Neural cell (in vitro differentiated cells): ENCODE data around the gene RNF213. TPM values are rescaled to one million over a fixed set of nuclear protein-coding genes. Genes with fewer than 3 reads are reported as not detected.

Source experiments
- H2AFZ ChIP-seq: fragments of 200-600, 300-800 bp; sonication (generic), shearing (Covaris generic); 2 replicates; pipeline ENCODE4 v1.6.0; 2014; ENCODE audit warnings: low read depth, mild to moderate bottlenecking, antibody characterized with exemption, low read length, moderate library complexity
- H3F3A ChIP-seq: fragments of 200-600 bp; shearing (Covaris generic); 2 replicates; pipeline ENCODE4 v1.6.1; 2016; ENCODE audit warnings: mild to moderate bottlenecking, moderate library complexity, mixed read lengths, antibody characterized with exemption, low read length; ENCODE audit not compliant: insufficient read depth, poor library complexity, severe bottlenecking
- H3K27ac ChIP-seq: fragments of 200-600, 300-800 bp; sonication (generic), shearing (Covaris generic); 2 replicates; pipeline ENCODE4 v1.5.1; 2014; ENCODE audit warnings: mild to moderate bottlenecking, low read length, moderate library complexity
- H3K27me3 ChIP-seq: fragments of 300-800, 200-600 bp; sonication (generic), shearing (Covaris generic); 2 replicates; pipeline ENCODE4 v1.6.0; 2014; ENCODE audit warnings: mild to moderate bottlenecking, low read depth, low read length, moderate library complexity; ENCODE audit not compliant: insufficient read depth
- H3K36me3 ChIP-seq: fragments of 300-800, 200-600 bp; sonication (generic), shearing (Covaris generic); 2 replicates; pipeline ENCODE4 v1.5.1; 2014; ENCODE audit warnings: mild to moderate bottlenecking, antibody characterized with exemption, low read length, moderate library complexity; ENCODE audit not compliant: insufficient read depth
- H3K4me2 ChIP-seq: fragments of 300-800, 200-600 bp; sonication (generic), shearing (Covaris generic); 2 replicates; pipeline ENCODE4 v1.6.0; 2014; ENCODE audit warnings: mild to moderate bottlenecking, low read length
- H3K4me3 ChIP-seq: fragments of 300-800, 200-600 bp; sonication (generic), shearing (Covaris generic); 2 replicates; pipeline ENCODE4 v1.5.1; 2014; ENCODE audit warnings: mild to moderate bottlenecking, low read length, moderate library complexity
- H3K79me2 ChIP-seq: fragments of 200-600 bp; shearing (Covaris generic); replicated peaks from 2 replicates; pipeline ENCODE4 v1.6.0; 2014; ENCODE audit warnings: mild to moderate bottlenecking, low read length, moderate library complexity; ENCODE audit not compliant: insufficient read depth
- H3K9ac ChIP-seq: fragments of 300-800, 200-600 bp; sonication (generic), shearing (Covaris generic); 2 replicates; pipeline ENCODE4 v1.6.1; 2016; ENCODE audit warnings: mild to moderate bottlenecking, low read length, mixed read lengths
- H3K9me2 ChIP-seq: fragments of 200-600 bp; shearing (Covaris generic); 2 replicates; pipeline ENCODE4 v1.6.1; 2016; ENCODE audit warnings: mild to moderate bottlenecking, low read length, mixed read lengths; ENCODE audit not compliant: insufficient read depth
- H3K9me3 ChIP-seq: fragments of 200-600, 300-800 bp; sonication (generic), shearing (Covaris generic); 2 replicates; pipeline ENCODE4 v1.6.1; 2016; ENCODE audit warnings: mild to moderate bottlenecking, mixed run types, low read length, moderate library complexity, mixed read lengths
- H4K20me1 ChIP-seq: fragments of 200-600 bp; shearing (Covaris generic); 2 replicates; pipeline ENCODE4 v1.6.1; 2016; ENCODE audit warnings: mild to moderate bottlenecking, mixed run types; ENCODE audit not compliant: insufficient read depth
- EP300 ChIP-seq: fragments of 450-650 bp; conservative IDR thresholded peaks from 2 replicates; pipeline ENCODE4 v1.6.1; 2014; ENCODE audit warnings: antibody characterized with exemption, mild to moderate bottlenecking, moderate library complexity; ENCODE audit not compliant: poor library complexity, severe bottlenecking
- EZH2 ChIP-seq: fragments of 200-600, 300-800 bp; shearing (Covaris generic), sonication (generic); IDR thresholded peaks from 2 replicates; pipeline ENCODE4 v1.6.1; 2014; ENCODE audit warnings: antibody characterized with exemption, low read length, borderline replicate concordance, mild to moderate bottlenecking; ENCODE audit not compliant: insufficient read depth, poor library complexity, severe bottlenecking
- MXI1 ChIP-seq: fragments of 450-650 bp; conservative IDR thresholded peaks from 2 replicates; pipeline ENCODE4 v1.6.1; 2014; ENCODE audit warnings: antibody characterized with exemption, mild to moderate bottlenecking; ENCODE audit not compliant: poor library complexity, severe bottlenecking
- RAD21 ChIP-seq: fragments of 450-650 bp; conservative IDR thresholded peaks from 2 replicates; pipeline ENCODE4 v1.6.1; 2014; ENCODE audit warnings: antibody characterized with exemption, mild to moderate bottlenecking, moderate library complexity
- SMC3 ChIP-seq: fragments of 450-650 bp; conservative IDR thresholded peaks from 2 replicates; pipeline ENCODE4 v1.6.1; 2014; ENCODE audit warnings: antibody characterized with exemption, mild to moderate bottlenecking, moderate library complexity; ENCODE audit not compliant: poor library complexity
- TAF1 ChIP-seq: IDR thresholded peaks from 2 replicates; pipeline ENCODE4 v1.6.1; 2012; ENCODE audit warnings: low read depth
- polyA plus RNA-seq: library from polyadenylated mRNA; depleted of rRNA; stranded (reverse); fragments of >200 nt; gene quantifications from 2 replicates; pipeline ENCODE4 v1.2.3, GENCODE V29; 2014
- TF ChIP-seq, protein P1 (sequence below): fragments of 450-650 bp; IDR thresholded peaks from 2 replicates; pipeline ENCODE4 v1.5.1; 2014; ENCODE audit warnings: antibody characterized with exemption, mild to moderate bottlenecking, moderate library complexity; ENCODE audit not compliant: poor library complexity, severe bottlenecking
- TF ChIP-seq, protein P2 (sequence below): IDR thresholded peaks from 2 replicates; pipeline ENCODE4 v1.6.1; 2012; ENCODE audit warnings: borderline replicate concordance

The RNF213 gene
- polyA plus RNA-seq, 1 donor from 2014 or later = 1.5 TPM

DNA sequence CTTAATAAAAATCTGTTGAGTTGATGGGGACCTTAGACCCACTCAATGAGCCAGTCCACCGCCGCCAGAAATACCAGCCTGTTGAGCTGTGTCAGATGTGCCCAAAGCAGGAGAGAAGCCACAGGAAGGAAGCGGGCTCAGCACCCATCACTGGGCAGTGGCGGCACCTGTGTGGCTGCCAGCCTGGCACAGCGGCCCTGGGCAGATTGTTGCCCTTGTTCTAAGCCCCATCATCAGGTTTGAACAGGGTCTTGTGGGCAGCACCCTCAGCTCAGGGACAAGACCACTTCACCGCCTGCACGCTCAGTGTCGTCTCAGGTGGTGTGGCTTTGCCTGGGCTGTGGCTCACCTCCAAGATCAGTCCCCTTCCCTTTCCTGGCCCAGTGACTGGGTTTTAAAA lies 163.6 kb downstream of the RNF213 start:
- no peak overlapping the region for H3K9ac ChIP-seq
- no peaks in the 10 kb centered on the region for H3K9me3 ChIP-seq
- H3K36me3 ChIP-seq = no peaks in the 10 kb centered on the region
- H3K4me3 ChIP-seq = no peak overlapping the region
- no peaks in the 10 kb centered on the region for H3K27me3 ChIP-seq
- TF ChIP-seq TAF1 (no peak), EZH2 (no peak)
- TF ChIP-seq, protein P1, sequence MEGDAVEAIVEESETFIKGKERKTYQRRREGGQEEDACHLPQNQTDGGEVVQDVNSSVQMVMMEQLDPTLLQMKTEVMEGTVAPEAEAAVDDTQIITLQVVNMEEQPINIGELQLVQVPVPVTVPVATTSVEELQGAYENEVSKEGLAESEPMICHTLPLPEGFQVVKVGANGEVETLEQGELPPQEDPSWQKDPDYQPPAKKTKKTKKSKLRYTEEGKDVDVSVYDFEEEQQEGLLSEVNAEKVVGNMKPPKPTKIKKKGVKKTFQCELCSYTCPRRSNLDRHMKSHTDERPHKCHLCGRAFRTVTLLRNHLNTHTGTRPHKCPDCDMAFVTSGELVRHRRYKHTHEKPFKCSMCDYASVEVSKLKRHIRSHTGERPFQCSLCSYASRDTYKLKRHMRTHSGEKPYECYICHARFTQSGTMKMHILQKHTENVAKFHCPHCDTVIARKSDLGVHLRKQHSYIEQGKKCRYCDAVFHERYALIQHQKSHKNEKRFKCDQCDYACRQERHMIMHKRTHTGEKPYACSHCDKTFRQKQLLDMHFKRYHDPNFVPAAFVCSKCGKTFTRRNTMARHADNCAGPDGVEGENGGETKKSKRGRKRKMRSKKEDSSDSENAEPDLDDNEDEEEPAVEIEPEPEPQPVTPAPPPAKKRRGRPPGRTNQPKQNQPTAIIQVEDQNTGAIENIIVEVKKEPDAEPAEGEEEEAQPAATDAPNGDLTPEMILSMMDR = no peak
- no peaks in the 10 kb centered on the region for H3F3A ChIP-seq
- H3K9me2 ChIP-seq = no peaks in the 10 kb centered on the region
- H3K4me2 ChIP-seq = no peak overlapping the region
- H3K79me2 ChIP-seq = no peaks in the 10 kb centered on the region
- H3K27ac ChIP-seq = no peak overlapping the region
- H4K20me1 ChIP-seq = no peaks in the 10 kb centered on the region
- no peak overlapping the region for H2AFZ ChIP-seq

DNA sequence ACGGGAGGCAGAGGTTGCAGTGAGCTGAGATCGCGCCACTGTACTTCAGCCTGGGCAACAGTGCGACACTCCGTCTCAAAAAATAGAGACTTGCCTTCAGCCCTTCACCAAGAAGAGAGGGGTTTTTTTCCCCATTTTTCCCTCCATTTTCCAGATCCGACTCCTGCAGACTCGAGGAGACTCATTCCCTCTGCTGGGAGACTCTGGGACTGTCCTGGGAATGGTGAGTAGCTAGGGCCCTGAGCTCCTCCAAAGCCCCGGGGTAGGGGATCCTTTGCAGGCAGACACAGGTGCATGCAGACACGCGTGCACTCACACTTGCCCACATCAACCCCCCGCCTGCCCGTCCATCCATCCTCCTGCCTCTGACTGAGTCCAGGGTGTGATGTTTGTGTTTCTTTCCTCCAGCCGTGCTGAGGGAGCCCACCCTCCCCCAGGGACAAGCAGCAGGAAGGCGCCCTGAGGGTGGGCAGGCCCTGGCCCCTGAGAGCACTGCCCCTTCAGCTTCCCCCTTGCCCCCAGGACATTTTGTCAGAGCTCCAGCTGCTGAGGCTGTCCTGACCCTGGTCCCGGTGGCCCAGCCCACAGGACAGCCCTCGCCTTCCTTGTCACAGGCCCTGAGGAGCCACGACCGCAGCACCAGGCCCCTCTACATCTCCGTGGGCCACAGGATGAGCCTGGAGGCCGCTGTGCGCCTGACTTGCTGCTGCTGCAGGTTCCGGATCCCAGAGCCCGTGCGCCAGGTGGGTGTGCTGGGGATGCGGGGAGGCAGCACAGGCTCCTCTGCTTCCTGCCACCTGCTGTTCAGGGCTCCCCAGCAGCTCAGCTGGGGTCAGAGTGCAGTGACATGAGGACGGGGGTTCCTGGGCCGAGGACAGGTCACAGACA lies 164.5 kb downstream of the RNF213 start:
- TF ChIP-seq, protein P2, sequence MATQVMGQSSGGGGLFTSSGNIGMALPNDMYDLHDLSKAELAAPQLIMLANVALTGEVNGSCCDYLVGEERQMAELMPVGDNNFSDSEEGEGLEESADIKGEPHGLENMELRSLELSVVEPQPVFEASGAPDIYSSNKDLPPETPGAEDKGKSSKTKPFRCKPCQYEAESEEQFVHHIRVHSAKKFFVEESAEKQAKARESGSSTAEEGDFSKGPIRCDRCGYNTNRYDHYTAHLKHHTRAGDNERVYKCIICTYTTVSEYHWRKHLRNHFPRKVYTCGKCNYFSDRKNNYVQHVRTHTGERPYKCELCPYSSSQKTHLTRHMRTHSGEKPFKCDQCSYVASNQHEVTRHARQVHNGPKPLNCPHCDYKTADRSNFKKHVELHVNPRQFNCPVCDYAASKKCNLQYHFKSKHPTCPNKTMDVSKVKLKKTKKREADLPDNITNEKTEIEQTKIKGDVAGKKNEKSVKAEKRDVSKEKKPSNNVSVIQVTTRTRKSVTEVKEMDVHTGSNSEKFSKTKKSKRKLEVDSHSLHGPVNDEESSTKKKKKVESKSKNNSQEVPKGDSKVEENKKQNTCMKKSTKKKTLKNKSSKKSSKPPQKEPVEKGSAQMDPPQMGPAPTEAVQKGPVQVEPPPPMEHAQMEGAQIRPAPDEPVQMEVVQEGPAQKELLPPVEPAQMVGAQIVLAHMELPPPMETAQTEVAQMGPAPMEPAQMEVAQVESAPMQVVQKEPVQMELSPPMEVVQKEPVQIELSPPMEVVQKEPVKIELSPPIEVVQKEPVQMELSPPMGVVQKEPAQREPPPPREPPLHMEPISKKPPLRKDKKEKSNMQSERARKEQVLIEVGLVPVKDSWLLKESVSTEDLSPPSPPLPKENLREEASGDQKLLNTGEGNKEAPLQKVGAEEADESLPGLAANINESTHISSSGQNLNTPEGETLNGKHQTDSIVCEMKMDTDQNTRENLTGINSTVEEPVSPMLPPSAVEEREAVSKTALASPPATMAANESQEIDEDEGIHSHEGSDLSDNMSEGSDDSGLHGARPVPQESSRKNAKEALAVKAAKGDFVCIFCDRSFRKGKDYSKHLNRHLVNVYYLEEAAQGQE = no peak
- TF ChIP-seq TAF1 (no peak), SMC3 (no peak), RAD21 (no peak), EP300 (no peak), EZH2 (no peak), MXI1 (no peak)
- TF ChIP-seq, protein P1 = no peak
- Histone ChIP-seq H3K27me3 (no peaks in the 10 kb centered on the region), H3K79me2 (no peaks in the 10 kb centered on the region), H4K20me1 (no peaks in the 10 kb centered on the region), H2AFZ (no peak overlapping the region), H3F3A (no peaks in the 10 kb centered on the region), H3K9me3 (no peaks in the 10 kb centered on the region), H3K9ac (no peak overlapping the region), H3K36me3 (no peaks in the 10 kb centered on the region), H3K9me2 (no peaks in the 10 kb centered on the region), H3K4me3 (no peak overlapping the region), H3K27ac (no peak overlapping the region), H3K4me2 (no peak overlapping the region)
